Mucosa of descending colon (tissue), 3 donors: ENCODE measurements around the gene NHEJ1. TPM values are rescaled to one million over a fixed set of nuclear protein-coding genes. Genes with fewer than 3 reads are reported as not detected.

Experiments used
- ATAC-seq: fragments of 200-7000 bp; cut with Tn5 transposase; one replicate; pipeline ENCODE4 v1.9.1; 2020; ENCODE audit warnings: mild to moderate bottlenecking, moderate library complexity
- DNase-seq, 3 donors: peaks; one replicate each; pipeline ENCODE4 v3.0.0-alpha.2; 2020
- H3K36me3 ChIP-seq: fragments of 200-600 bp; one replicate; pipeline ENCODE4 v1.8.0; 2021; ENCODE audit warnings: low read depth, mild to moderate bottlenecking
- H3K4me1 ChIP-seq: fragments of 200-600 bp; one replicate; pipeline ENCODE4 v1.8.0; 2021; ENCODE audit warnings: low read depth, mild to moderate bottlenecking
- H3K4me3 ChIP-seq: fragments of 200-600 bp; one replicate; pipeline ENCODE4 v1.8.0; 2021; ENCODE audit warnings: mild to moderate bottlenecking
- H3K9me3 ChIP-seq: fragments of 200-600 bp; one replicate; pipeline ENCODE4 v1.8.0; 2021; ENCODE audit warnings: mild to moderate bottlenecking
- CTCF ChIP-seq: fragments of 200-600 bp; IDR thresholded peaks from one replicate; pipeline ENCODE4 v1.8.0; 2022; ENCODE audit warnings: antibody characterized with exemption, mild to moderate bottlenecking
- intact Hi-C, 2 donors: fragments of 100-400 bp; cut with DNase I in 1 of 2; cut with micrococcal nuclease in 1 of 2; formaldehyde crosslinking; loops; one replicate each; pipeline versions ENCODE4 v1.11.0 to v1.11.1; 2022; cut with DNase I, micrococcal nuclease
- total RNA-seq, 3 donors: library from RNA; stranded (reverse); fragmentation: NEBNext Ultra II Directional in 2 of 3; extraction: Animal tissue kit (Norgen Biotek cat#: 25700) in 2 of 3; gene quantifications; one replicate each; pipeline versions ENCODE4 v1.2.1 to v1.2.4, GENCODE V29; 2021 to 2023
- donor health status: DM: no; HTN: no; CAD: no; lungs with moderate emphysema.
- donor health status: DM: no; HTN: no; CAD: no.
- donor health status: DM: no; HTN: yes; CAD: no.

NHEJ1 gene
- total RNA-seq, 3 donors from 2014 or later = 31.9 to 63.6 (median 41.7) TPM

GRCh38 chr2:219171231-219171651 is 10.6 kb upstream of the NHEJ1 start:
- Histone ChIP-seq H3K4me1 (peaks cover 25% of the 10 kb centered on the region), H3K36me3 (no peaks in the 10 kb centered on the region), H3K4me3 (no peak overlapping the region), H3K9me3 (no peaks in the 10 kb centered on the region)
- peak in 1 of 3 donors; percentile 73 for DNase-seq
- ATAC-seq = peak; percentile 51
- intact Hi-C loops = no loop called here
- peak; percentile 40 for TF ChIP-seq CTCF

- no peaks in the 10 kb centered on the region for H3K36me3 ChIP-seq
- H3K9me3 ChIP-seq = no peaks in the 10 kb centered on the region
- peak; percentile 60 for ATAC-seq
- peaks cover 16% of the 10 kb centered on the region for H3K4me1 ChIP-seq
- H3K4me3 ChIP-seq = no peak within 1 kb of the TSS
- no peak for TF ChIP-seq CTCF
- DNase-seq = no peak
- intact Hi-C loops = loop anchor here in 1 of 2 donors (10.0 kb wide), 2 partner anchors 45 to 135 kb away; partner anchors contain the start of genes ABCB6 and PTPRN
These were observed 9.5 kb upstream of the NHEJ1 start, which contains the start of gene SLC23A3 for GRCh38 chr2:219169930-219170654. Gene SLC23A3 (minus strand): TSS chr2:219170029. CDS start chr2:219169984, 45 bp downstream.

- intact Hi-C loops = loop anchor here in 1 of 2 donors (10.0 kb wide), 2 partner anchors 46 to 136 kb away; partner anchors contain the start of genes ABCB6 and PTPRN
- Histone ChIP-seq H3K36me3 (no peaks in the 10 kb centered on the region), H3K9me3 (no peaks in the 10 kb centered on the region), H3K4me3 (no peak overlapping the region), H3K4me1 (peaks cover 10% of the 10 kb centered on the region)
- DNase-seq = no peak
- TF ChIP-seq CTCF = no peak
- ATAC-seq = no peak
These were observed 8.3 kb upstream of the NHEJ1 start for GRCh38 chr2:219168932-219169331.

GRCh38 chr2:219168526-219168925 is 7.9 kb upstream of the NHEJ1 start:
- DNase-seq = no peak
- Histone ChIP-seq H3K4me3 (no peak overlapping the region), H3K9me3 (no peaks in the 10 kb centered on the region), H3K36me3 (no peaks in the 10 kb centered on the region), H3K4me1 (peaks cover 10% of the 10 kb centered on the region)
- intact Hi-C loops = loop anchor here in 1 of 2 donors (10.0 kb wide), 2 partner anchors 46 to 136 kb away; partner anchors contain the start of genes ABCB6 and PTPRN
- ATAC-seq = no peak
- TF ChIP-seq CTCF = no peak

GRCh38 chr2:219167997-219168396 is 7.4 kb upstream of the NHEJ1 start:
- no peaks in the 10 kb centered on the region for H3K36me3 ChIP-seq
- H3K4me3 ChIP-seq = no peak overlapping the region
- intact Hi-C loops = loop anchor here in 1 of 2 donors (10.0 kb wide), 2 partner anchors 47 to 137 kb away; partner anchors contain the start of genes ABCB6 and PTPRN
- DNase-seq (no peak), ATAC-seq (no peak)
- H3K4me1 ChIP-seq = peaks cover 10% of the 10 kb centered on the region
- no peak for TF ChIP-seq CTCF
- no peaks in the 10 kb centered on the region for H3K9me3 ChIP-seq
